ENCODE measurements around the gene PIK3R2. TPM values are rescaled to one million over a fixed set of nuclear protein-coding genes. Genes with fewer than 3 reads are reported as not detected.

PIK3R2 gene
- total and polyA plus RNA-seq, 2 of the 13 experiments (the other 11 are each of a cell fraction or from before 2014, with no cell fraction given), result 18.6 to 25.3 TPM

DNA sequence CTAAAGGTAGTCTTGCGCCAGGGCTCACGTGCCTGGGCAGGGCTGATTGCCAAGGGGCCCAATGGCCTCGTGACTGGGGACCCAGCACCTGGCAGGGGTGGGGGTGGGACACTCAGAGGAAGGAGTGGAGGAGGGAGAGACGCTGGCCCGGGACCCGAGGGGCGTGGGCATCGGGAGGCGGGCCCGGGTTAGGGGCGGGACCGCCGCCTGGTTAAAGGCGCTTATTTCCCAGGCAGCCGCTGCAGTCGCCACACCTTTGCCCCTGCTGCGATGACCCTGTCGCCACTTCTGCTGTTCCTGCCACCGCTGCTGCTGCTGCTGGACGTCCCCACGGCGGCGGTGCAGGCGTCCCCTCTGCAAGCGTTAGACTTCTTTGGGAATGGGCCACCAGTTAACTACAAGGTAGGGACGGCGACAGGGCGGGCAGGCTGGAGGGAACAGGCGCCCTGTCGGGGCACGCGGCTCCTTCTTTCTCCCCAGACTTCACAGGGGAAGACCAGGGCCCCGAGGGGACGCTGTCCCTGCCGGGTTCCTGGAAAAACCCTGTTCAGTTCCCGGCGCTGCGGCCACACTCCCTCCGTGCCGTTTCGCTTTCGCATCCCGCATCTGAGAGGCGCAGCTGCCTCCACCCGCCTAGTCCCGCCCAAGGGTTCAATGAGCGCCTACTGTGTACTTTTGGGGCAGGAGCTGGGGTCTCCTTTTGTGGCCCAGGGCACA, 20.8 kb downstream of the PIK3R2 start, which contains the start of gene IFI30 (continued):
- TF ChIP-seq HNRNPUL1 (IDR thresholded peaks at IDR 0.05; ENCODE audit: low read depth, low read length), result no peak
- no peak for TF ChIP-seq KLF9 (CRISPR knock-in tag; IDR thresholded peaks at IDR 0.05; ENCODE audit: low read depth)
- no peak for TF ChIP-seq FOXM1 (CRISPR knock-in tag; IDR thresholded peaks at IDR 0.05)
- peak; percentile 29 for TF ChIP-seq HDAC1 (CRISPR knock-in tag; IDR thresholded peaks at IDR 0.05)
- no peak for TF ChIP-seq NAIF1 (CRISPR knock-in tag; IDR thresholded peaks at IDR 0.05; ENCODE audit: borderline replicate concordance)
- 0 out of 2 replicates have a peak, but pooled peaks have one; percentile 32 for TF ChIP-seq ZNF678 (CRISPR knock-in tag; IDR thresholded peaks at IDR 0.05)
- TF ChIP-seq TOE1 (CRISPR knock-in tag; IDR thresholded peaks at IDR 0.05), result no peak
- TF ChIP-seq HOXA3 (CRISPR knock-in tag; IDR thresholded peaks at IDR 0.05), result peak; percentile 80
- TF ChIP-seq NR2F6 (IDR thresholded peaks at IDR 0.05), result 0 out of 2 replicates have a peak, but pooled peaks have one; percentile 8
- TF ChIP-seq NR2F6 (CRISPR knock-in tag; IDR thresholded peaks at IDR 0.05), result peak; percentile 15; the same call in 1 of the 2 replicates
- TF ChIP-seq SMARCC2 (IDR thresholded peaks at IDR 0.05), result no peak
- TF ChIP-seq, protein P1, sequence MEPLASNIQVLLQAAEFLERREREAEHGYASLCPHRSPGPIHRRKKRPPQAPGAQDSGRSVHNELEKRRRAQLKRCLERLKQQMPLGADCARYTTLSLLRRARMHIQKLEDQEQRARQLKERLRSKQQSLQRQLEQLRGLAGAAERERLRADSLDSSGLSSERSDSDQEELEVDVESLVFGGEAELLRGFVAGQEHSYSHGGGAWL (CRISPR knock-in tag; IDR thresholded peaks at IDR 0.05), result 0 out of 2 replicates have a peak, but pooled peaks have one; percentile 71
- no peak for TF ChIP-seq SALL2 (CRISPR knock-in tag; IDR thresholded peaks at IDR 0.05)
- TF ChIP-seq, protein P2, sequence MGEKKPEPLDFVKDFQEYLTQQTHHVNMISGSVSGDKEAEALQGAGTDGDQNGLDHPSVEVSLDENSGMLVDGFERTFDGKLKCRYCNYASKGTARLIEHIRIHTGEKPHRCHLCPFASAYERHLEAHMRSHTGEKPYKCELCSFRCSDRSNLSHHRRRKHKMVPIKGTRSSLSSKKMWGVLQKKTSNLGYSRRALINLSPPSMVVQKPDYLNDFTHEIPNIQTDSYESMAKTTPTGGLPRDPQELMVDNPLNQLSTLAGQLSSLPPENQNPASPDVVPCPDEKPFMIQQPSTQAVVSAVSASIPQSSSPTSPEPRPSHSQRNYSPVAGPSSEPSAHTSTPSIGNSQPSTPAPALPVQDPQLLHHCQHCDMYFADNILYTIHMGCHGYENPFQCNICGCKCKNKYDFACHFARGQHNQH (CRISPR knock-in tag; IDR thresholded peaks at IDR 0.05), result peak; percentile 58; the same call in 1 of the 2 replicates
- peak; percentile 67 for TF ChIP-seq MED8 (CRISPR knock-in tag; IDR thresholded peaks at IDR 0.05; ENCODE audit: insufficient replicate concordance)
- peak; percentile 73; the same call in 1 of the 2 replicates for TF ChIP-seq ZSCAN29 (CRISPR knock-in tag; conservative IDR thresholded peaks at IDR 0.05)
- no peak for TF ChIP-seq TEAD2 (CRISPR knock-in tag; IDR thresholded peaks at IDR 0.05)
- TF ChIP-seq, protein P3, sequence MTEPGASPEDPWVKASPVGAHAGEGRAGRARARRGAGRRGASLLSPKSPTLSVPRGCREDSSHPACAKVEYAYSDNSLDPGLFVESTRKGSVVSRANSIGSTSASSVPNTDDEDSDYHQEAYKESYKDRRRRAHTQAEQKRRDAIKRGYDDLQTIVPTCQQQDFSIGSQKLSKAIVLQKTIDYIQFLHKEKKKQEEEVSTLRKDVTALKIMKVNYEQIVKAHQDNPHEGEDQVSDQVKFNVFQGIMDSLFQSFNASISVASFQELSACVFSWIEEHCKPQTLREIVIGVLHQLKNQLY (CRISPR knock-in tag; IDR thresholded peaks at IDR 0.05), result 0 out of 2 replicates have a peak, but pooled peaks have one; percentile 10
- TF ChIP-seq, protein P4, sequence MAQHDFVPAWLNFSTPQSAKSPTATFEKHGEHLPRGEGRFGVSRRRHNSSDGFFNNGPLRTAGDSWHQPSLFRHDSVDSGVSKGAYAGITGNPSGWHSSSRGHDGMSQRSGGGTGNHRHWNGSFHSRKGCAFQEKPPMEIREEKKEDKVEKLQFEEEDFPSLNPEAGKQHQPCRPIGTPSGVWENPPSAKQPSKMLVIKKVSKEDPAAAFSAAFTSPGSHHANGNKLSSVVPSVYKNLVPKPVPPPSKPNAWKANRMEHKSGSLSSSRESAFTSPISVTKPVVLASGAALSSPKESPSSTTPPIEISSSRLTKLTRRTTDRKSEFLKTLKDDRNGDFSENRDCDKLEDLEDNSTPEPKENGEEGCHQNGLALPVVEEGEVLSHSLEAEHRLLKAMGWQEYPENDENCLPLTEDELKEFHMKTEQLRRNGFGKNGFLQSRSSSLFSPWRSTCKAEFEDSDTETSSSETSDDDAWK (CRISPR knock-in tag; IDR thresholded peaks at IDR 0.05), result no peak
- TF ChIP-seq, protein P5, sequence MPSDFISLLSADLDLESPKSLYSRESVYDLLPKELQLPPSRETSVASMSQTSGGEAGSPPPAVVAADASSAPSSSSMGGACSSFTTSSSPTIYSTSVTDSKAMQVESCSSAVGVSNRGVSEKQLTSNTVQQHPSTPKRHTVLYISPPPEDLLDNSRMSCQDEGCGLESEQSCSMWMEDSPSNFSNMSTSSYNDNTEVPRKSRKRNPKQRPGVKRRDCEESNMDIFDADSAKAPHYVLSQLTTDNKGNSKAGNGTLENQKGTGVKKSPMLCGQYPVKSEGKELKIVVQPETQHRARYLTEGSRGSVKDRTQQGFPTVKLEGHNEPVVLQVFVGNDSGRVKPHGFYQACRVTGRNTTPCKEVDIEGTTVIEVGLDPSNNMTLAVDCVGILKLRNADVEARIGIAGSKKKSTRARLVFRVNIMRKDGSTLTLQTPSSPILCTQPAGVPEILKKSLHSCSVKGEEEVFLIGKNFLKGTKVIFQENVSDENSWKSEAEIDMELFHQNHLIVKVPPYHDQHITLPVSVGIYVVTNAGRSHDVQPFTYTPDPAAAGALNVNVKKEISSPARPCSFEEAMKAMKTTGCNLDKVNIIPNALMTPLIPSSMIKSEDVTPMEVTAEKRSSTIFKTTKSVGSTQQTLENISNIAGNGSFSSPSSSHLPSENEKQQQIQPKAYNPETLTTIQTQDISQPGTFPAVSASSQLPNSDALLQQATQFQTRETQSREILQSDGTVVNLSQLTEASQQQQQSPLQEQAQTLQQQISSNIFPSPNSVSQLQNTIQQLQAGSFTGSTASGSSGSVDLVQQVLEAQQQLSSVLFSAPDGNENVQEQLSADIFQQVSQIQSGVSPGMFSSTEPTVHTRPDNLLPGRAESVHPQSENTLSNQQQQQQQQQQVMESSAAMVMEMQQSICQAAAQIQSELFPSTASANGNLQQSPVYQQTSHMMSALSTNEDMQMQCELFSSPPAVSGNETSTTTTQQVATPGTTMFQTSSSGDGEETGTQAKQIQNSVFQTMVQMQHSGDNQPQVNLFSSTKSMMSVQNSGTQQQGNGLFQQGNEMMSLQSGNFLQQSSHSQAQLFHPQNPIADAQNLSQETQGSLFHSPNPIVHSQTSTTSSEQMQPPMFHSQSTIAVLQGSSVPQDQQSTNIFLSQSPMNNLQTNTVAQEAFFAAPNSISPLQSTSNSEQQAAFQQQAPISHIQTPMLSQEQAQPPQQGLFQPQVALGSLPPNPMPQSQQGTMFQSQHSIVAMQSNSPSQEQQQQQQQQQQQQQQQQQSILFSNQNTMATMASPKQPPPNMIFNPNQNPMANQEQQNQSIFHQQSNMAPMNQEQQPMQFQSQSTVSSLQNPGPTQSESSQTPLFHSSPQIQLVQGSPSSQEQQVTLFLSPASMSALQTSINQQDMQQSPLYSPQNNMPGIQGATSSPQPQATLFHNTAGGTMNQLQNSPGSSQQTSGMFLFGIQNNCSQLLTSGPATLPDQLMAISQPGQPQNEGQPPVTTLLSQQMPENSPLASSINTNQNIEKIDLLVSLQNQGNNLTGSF (CRISPR knock-in tag; IDR thresholded peaks at IDR 0.05), result 0 out of 2 replicates have a peak, but pooled peaks have one; percentile 47
- TF ChIP-seq, protein P6, sequence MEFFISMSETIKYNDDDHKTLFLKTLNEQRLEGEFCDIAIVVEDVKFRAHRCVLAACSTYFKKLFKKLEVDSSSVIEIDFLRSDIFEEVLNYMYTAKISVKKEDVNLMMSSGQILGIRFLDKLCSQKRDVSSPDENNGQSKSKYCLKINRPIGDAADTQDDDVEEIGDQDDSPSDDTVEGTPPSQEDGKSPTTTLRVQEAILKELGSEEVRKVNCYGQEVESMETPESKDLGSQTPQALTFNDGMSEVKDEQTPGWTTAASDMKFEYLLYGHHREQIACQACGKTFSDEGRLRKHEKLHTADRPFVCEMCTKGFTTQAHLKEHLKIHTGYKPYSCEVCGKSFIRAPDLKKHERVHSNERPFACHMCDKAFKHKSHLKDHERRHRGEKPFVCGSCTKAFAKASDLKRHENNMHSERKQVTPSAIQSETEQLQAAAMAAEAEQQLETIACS (CRISPR knock-in tag; IDR thresholded peaks at IDR 0.05), result no peak; the same call in 1 of the 2 replicates
